HepG2 (cell line): ENCODE data around the gene HSPA1A. TPM values are rescaled to one million over a fixed set of nuclear protein-coding genes. Genes with fewer than 3 reads are reported as not detected.
A peak's percentile ranks its signal among the peaks of the same experiment; 100 is the strongest.

Experiments used
- AKNA ChIP-seq: sonication (generic); formaldehyde crosslinking; IDR thresholded peaks from 2 replicates; pipeline ENCODE4 v1.4.0; 2020; ENCODE audit warnings: missing genetic modification reagents, borderline replicate concordance
- CAMTA2 ChIP-seq: sonication (generic); formaldehyde crosslinking; IDR thresholded peaks from 2 replicates; pipeline ENCODE4 v1.4.0; 2020; ENCODE audit warnings: mild to moderate bottlenecking, missing genetic modification reagents, borderline replicate concordance
- ETS1 ChIP-seq: sonication (generic); formaldehyde crosslinking; IDR thresholded peaks from 2 replicates; pipeline ENCODE4 v1.4.0; 2020; ENCODE audit warnings: missing genetic modification reagents
- FOSL2 ChIP-seq: sonication (generic); formaldehyde crosslinking; IDR thresholded peaks from 2 replicates; pipeline ENCODE4 v1.4.0; 2020; ENCODE audit warnings: missing genetic modification reagents
- FOXP4 ChIP-seq: sonication (generic); formaldehyde crosslinking; IDR thresholded peaks from 2 replicates; pipeline ENCODE4 v1.4.0; 2020; ENCODE audit warnings: missing genetic modification reagents
- GABPA ChIP-seq, 2 experiments: IDR thresholded peaks; 2 replicates each; pipeline ENCODE4 v1.6.1; 2011 to 2016; ENCODE audit warnings: low read depth in 2 of 2, low read length in 1 of 2, missing biosample characterization in 1 of 2, missing genetic modification characterization in 1 of 2
- MATR3 ChIP-seq: sonication (generic); formaldehyde crosslinking; IDR thresholded peaks from 2 replicates; pipeline ENCODE4 v1.4.0; 2020; ENCODE audit warnings: missing genetic modification reagents
- POGZ ChIP-seq: sonication (generic); formaldehyde crosslinking; IDR thresholded peaks from 2 replicates; pipeline ENCODE4 v1.4.0; 2020; ENCODE audit warnings: mild to moderate bottlenecking, missing genetic modification reagents
- SMYD3 ChIP-seq: sonication (generic); formaldehyde crosslinking; IDR thresholded peaks from 2 replicates; pipeline ENCODE4 v1.8.1; 2023; ENCODE audit warnings: mild to moderate bottlenecking, missing genetic modification reagents
- TEF ChIP-seq: sonication (generic); formaldehyde crosslinking; IDR thresholded peaks from 2 replicates; pipeline ENCODE4 v1.5.0; 2020; ENCODE audit warnings: missing genetic modification reagents
- ZNF256 ChIP-seq: sonication (generic); formaldehyde crosslinking; conservative IDR thresholded peaks from 2 replicates; pipeline ENCODE4 v1.4.0; 2020; ENCODE audit warnings: missing genetic modification reagents
- ZNF749 ChIP-seq: sonication (generic); formaldehyde crosslinking; IDR thresholded peaks from 2 replicates; pipeline ENCODE4 v1.8.0; 2022; ENCODE audit warnings: mild to moderate bottlenecking, missing genetic modification reagents, moderate library complexity, borderline replicate concordance
- ZNF800 ChIP-seq: sonication (generic); formaldehyde crosslinking; IDR thresholded peaks from 2 replicates; pipeline ENCODE4 v1.4.0; 2020; ENCODE audit warnings: missing genetic modification reagents
- polyA plus RNA-seq, 8 experiments: library from polyadenylated mRNA; depleted of rRNA in 3 of 8; stranded (reverse) in 7 of 8; unstranded in 1 of 8; fragments of >200 nt; fragmentation: Illumina TruSeq in 4 of 8; extraction: Trizol in 4 of 8; gene quantifications; 2 replicates each; pipeline versions ENCODE4 v1.2.1 to v1.2.3, GENCODE V29; 2011 to 2016; ENCODE audit warnings: low read depth in 4 of 8, missing spikeins in 1 of 8, mixed read lengths in 1 of 8; ENCODE audit not compliant: insufficient read depth in 1 of 8
- total RNA-seq, 5 experiments: library from RNA; depleted of rRNA; stranded (reverse); fragments of >200 nt; fragmentation: Illumina TruSeq; extraction: Trizol; gene quantifications; 2 replicates each; pipeline ENCODE4 v1.2.3, GENCODE V29; 2016; ENCODE audit warnings: low read depth in 1 of 5

Gene HSPA1A
- total and polyA plus RNA-seq, 2 of the 13 experiments (the other 11 are each of a cell fraction or from before 2014, with no cell fraction given) = 44.5 to 85.0 TPM

GRCh38 chr6:31795616-31796298 is 19.6 kb upstream of the HSPA1A start, which contains the start of gene VARS1 (continued):
- TF ChIP-seq AKNA (CRISPR knock-in tag) (no peak; the same call in 1 of the 2 replicates), POGZ (CRISPR knock-in tag) (peak; percentile 89), ZNF256 (CRISPR knock-in tag) (peak; percentile 52), ZNF749 (CRISPR knock-in tag) (peak; percentile 43; the same call in 1 of the 2 replicates), CAMTA2 (CRISPR knock-in tag) (0 out of 2 replicates have a peak, but pooled peaks have one; percentile 45), TEF (CRISPR knock-in tag) (no peak; the same call in none of the 2 replicates), MATR3 (no peak), ETS1 (CRISPR knock-in tag) (peak; percentile 91; the same call in 1 of the 2 replicates), GABPA (IDR thresholded peaks at IDR 0.05; ENCODE audit: low read depth, low read length) (peak; percentile 58), GABPA (CRISPR knock-in tag; IDR thresholded peaks at IDR 0.05; ENCODE audit: low read depth) (peak; percentile 71), FOSL2 (peak; percentile 43; the same call in 1 of the 2 replicates), FOXP4 (CRISPR knock-in tag) (no peak), ZNF800 (CRISPR knock-in tag) (peak; percentile 77), SMYD3 (CRISPR knock-in tag) (no peak)
